CD4-positive, alpha-beta T cell treated with Interleukin-12 subunit alpha and Interleukin-12 subunit beta, for 1 hour (primary cell): ENCODE data around the gene NBPF15.
A peak's percentile ranks its signal among the peaks of the same experiment; 100 is the strongest.
"Not testable (repeated sequence)": the region's sequence is repeated elsewhere in the genome, so short reads cannot be mapped to it uniquely, and the experiment has no call there.

Source experiments
- DNase-seq: peaks from one replicate; pipeline ENCODE4 v3.0.0-alpha.2; 2020

NBPF15 gene, protein sequence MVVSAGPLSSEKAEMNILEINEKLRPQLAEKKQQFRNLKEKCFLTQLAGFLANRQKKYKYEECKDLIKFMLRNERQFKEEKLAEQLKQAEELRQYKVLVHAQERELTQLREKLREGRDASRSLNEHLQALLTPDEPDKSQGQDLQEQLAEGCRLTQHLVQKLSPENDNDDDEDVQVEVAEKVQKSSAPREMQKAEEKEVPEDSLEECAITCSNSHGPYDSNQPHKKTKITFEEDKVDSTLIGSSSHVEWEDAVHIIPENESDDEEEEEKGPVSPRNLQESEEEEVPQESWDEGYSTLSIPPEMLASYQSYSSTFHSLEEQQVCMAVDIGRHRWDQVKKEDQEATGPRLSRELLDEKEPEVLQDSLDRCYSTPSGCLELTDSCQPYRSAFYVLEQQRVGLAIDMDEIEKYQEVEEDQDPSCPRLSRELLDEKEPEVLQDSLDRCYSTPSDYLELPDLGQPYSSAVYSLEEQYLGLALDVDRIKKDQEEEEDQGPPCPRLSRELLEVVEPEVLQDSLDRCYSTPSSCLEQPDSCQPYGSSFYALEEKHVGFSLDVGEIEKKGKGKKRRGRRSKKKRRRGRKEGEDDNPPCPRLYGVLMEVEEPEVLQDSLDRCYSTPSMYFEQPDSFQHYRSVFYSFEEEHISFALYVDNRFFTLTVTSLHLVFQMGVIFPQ

DNA sequence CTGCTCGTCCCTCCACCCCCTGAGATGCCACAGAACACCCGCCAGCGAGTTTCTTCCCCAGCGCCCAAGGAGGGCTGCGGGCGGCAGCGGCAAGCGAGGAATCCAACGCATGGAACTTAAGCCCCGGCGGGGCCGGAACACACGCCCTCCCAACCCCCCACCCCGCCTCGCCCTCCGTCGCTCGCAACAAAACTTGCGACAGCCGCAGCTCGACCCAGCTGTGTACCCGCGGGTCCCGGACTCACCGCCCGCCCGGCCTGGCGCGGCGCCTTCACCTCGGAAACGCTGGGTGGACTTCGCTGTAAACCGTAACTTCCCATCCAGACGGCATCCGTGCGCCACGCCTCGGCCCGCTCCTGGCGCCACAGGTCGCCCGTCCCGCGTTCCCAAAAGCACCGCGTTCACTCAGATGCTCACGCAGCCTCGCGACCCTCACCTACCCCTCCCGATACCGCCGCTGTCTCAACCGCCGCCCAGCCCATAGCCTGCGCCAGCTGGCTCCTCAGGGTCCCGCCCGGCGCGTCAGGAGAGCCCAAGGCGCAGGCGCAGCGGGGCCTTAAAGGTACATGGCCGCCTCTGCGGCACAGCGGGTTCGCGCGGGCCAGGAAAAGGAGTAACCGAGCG lies at the start of gene NBPF15:
TSS of gene NBPF15 (minus strand) at position 534 of the 624 bp plus-strand sequence. CDS start 21,666 bp downstream, outside the sequence.
- peak; percentile 77 for DNase-seq

- not testable (repeated sequence) for DNase-seq
Observed at GRCh38 chr1:144496429-144496828, 35.0 kb upstream of the NBPF15 start.

GRCh38 chr1:144494130-144494529 lies 32.7 kb upstream of the NBPF15 start:
- DNase-seq = not testable (repeated sequence)

DNA sequence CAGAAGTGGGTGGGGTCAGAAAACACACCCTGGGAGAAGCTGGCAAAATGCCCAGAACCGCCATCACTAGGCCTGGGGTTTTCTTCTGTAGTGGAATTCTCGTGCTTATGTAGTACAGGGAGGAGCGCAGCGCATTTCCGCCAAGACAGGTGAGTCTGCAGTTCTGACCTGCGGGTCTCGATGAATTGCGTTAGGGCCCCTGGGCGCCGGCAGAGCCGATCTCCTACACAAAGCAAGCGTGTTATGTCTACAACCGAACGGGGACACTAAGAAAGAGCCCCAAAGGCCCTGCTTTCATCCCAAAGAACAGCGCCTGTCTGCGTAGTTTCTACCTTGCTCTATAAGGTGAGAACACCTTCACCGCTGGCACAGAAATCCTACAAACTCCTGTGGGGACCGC lies 28.9 kb upstream of the NBPF15 start:
- peak; percentile 33 for DNase-seq

DNA sequence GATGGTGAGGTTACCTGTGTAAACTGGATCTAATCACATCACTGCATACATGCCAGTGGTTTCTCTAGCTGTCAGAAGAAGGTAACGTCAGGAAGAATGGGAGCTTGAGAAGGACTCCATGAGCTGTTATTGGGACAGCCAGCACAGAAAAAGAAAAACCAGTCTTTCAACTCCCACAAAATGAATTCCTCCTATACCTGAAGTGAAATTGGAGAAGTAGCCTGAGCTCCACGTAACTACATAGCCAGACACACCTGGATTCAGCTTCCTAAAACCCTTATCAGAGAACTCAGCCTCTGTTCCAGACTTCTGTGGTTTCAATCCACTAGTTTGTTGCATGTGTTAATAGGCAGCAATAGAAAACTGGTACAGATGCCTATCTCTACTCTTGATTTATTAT lies 25.5 kb upstream of the NBPF15 start:
- DNase-seq = not testable (repeated sequence)

DNA sequence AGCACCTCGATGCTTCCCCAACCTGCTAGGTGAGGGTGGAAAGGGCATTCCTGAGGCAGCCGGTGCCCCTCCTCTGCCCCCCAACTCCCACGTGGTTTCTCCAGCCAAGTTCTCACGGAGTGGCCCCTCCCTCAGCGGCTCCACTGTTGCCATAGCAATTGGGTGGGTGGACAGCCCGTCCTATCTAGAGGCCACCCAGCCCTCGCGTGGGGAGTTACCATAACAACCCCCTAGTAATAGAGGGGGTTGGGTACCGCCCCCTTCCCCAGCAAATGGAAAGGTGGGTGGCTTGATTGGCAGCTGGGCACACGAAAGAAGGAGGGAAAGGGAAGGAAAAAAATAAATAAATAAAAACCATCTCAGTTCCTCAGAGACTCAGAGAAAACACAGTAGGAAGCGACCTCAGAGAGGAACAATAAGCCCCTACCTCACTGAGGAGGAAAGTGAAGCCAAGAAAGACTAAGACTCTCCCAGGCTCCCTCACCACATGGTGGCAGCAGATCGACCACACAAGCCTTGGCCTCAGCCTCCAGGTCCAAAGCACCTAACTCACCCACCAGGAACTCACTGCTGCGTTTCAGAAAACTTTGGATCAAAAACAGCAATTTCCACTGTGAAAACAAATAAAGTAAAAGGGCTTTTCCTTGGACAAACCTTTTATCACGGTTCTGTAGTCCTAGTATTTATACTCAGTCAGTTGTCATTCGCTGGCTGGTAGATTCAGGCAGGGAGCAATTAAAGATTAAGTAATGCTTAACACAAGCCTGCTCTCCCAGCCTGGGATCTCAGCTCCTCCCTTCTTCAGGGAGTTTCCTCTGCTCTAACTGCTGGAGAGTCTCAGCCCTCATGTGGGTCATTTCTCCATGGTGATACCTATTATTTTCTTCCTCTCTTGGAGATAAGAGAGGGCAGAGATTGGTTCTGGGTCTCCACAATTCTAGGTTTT lies 23.9 kb upstream of the NBPF15 start:
- DNase-seq = not testable (repeated sequence)

DNA sequence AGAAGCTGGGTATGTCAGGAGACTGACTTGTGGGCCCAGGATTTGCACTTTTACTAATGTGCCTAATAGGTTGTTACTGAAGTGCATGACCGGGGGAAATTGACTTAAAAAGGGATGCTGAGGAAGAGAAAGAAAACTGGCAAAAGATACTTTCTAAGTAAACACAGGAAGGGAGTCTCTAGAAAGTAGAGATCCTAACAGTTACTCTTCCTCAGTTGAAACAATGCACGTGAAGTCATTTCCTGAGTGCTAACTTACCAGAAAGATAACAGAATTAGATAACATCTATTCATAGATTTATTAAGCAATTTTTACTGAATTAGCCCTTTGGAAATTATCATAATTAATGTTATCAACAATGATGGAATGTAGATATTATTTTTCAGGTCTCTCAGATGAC lies 12.4 kb upstream of the NBPF15 start:
- not testable (repeated sequence) for DNase-seq

DNA sequence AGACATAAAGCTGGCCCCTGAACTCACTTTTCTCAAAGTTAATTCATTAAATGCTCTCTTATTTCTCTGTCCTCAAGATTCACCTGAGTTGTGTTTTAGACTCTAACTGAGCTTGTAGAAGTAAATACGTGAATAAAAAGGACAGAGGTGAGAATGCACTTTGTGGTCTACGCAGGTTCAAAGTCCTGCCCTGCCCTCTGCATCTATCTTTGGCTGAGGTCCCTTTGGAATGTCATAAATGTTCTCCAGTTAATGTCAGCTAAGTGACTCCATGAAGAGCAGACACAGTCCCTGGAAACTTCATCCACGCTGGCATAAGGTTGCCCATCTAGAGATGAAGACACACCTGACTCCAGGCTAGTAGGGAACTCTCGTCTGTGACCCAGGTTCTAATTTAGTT lies 10.0 kb upstream of the NBPF15 start:
- not testable (repeated sequence) for DNase-seq

GRCh38 chr1:144461778-144462177 lies 309 bp upstream of the NBPF15 start:
- not testable (repeated sequence) for DNase-seq

- peak; percentile 43 for DNase-seq
Observed at GRCh38 chr1:144460686-144461085, 783 bp downstream of the NBPF15 start.

GRCh38 chr1:144442402-144442801 lies 19.1 kb downstream of the NBPF15 start:
- DNase-seq = not testable (repeated sequence)

- DNase-seq = peak; percentile 20
Observed at GRCh38 chr1:144439737-144440136, 21.7 kb downstream of the NBPF15 start.

DNA sequence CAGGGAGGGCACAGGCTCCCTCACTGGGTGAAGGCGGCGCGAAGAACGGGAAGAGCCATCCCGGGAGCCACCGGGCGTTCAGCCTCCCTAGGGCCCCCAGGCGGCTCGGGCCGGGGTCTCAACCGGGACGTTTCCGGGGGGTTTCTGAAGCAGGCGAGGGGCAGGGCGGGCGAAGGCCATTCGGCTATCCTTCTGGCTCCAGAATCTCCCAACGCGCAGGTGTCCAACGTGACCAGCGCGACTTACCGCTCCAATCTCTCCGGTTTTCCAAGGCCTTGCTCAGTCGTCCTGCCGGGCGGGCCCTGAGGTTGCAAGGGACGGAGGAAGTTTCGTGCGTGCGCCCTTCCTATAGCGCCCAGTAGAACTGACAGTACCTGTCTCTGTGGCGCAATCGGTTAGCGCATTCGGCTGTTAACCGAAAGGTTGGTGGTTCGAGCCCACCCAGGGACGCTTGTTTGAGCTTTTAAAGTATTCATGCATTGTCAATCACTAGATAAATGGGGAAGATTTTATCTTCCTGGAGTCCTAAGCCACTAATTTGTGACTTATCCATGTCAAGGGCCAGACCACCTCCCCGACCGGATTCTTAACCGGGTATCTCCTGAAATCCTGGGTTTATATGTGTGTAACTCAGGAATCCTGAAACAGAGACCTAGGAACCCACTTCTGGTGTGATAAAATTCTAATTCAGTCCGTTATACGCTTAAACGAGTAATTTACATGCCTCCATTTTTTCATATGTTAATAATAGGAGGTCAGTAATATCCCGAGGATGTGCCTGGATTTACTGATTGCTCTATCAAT lies 42.4 kb downstream of the NBPF15 start:
- peak; percentile 80 for DNase-seq

DNA sequence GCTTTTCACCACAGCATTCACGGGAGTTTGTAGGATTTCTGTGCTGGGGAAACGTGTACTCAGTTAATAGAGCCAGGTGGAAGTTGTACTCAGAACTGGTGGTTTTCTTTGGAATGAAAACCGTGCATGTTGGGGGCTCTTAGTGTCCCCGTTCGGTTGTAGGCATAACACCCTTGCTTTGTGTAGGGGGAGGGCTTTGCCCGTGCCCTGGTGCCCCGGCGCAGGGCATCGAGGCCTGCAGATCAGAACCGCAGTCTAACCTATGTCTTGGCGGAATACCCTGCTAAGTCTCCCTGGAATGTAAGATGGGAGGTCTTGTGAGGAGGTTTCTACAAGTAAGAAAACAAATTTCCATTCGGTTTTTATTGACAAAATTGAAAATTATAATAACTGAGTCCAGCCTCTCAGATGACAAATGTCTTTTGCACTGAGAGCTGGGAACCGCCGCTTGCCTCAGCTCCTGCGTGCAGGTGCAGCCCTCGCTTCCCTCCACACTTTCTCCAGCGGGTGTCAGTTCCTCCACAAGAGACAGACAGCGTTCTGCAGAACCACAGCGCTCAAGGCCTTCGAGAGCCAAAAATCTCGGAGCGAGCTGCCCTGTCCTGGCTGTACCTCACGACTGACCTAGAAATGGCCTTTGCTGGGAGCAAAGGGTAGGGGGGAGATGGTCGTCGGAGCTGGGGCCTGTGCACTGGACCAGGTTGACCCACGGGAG lies 47.9 kb downstream of the NBPF15 start:
- DNase-seq = not testable (repeated sequence)

GRCh38 chr1:144412491-144413403 lies 48.7 kb downstream of the NBPF15 start:
- peak; percentile 94 for DNase-seq

- DNase-seq = peak; percentile 90
Observed at GRCh38 chr1:144412068-144412471, 49.4 kb downstream of the NBPF15 start.

DNA sequence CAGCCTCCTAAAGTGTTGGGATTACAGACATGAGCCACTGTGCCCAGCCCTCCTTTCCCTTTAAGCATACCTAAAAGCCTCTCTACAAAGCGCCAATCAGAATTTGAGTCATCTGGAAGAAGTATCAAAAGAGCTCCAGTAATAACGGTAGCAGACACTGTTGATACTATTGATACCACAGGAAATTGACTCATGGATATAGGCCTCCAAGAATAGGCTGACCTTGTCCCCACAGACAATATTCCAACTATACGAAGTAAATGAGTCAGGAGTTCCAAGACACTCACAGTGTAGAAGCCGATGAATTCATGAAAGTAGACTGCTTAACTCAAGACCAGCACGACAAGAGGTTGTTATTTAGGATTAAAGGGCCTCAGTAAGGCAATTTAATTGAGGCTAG lies 58.7 kb downstream of the NBPF15 start:
- DNase-seq = not testable (repeated sequence)

DNA sequence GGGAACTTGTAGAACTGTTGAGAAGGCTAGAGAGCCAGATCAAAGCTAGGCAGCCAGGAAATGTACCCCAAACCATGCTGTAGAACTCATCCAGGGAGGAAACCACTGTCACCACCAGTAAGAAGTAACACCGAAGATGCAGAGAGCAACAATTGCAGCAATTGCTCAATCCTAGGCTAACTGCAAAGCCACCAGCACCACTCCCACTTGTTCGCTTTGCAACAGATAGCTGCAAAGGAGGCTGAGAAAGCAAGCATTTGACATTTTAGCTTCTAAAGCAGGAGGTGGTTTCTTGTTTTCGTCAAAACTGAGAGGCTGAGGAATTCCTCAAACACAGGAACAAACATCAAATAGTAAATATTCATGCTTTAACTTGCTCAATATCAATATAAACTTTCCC lies 89.8 kb downstream of the NBPF15 start:
- not testable (repeated sequence) for DNase-seq
